ENCODE results near the gene FRMD4A. TPM values are rescaled to one million over a fixed set of nuclear protein-coding genes. Genes with fewer than 3 reads are reported as not detected.

FRMD4A gene
- total RNA-seq, 2 donors from 2014 or later, result 55.9 to 81.0 TPM

GRCh38 chr10:13890233-13891127 lies 440.2 kb downstream of the FRMD4A start:
- no peaks in the 10 kb centered on the region for H3K9me3 ChIP-seq
- ATAC-seq (ENCODE audit: insufficient number of reproducible peaks, low FRiP score, low read depth) (peak; percentile 24), DNase-seq (ENCODE audit: low spot score) (no peak)
- no peaks in the 10 kb centered on the region for H3K36me3 ChIP-seq
- peak overlapping the region; percentile 50 to 63 for H3K27ac ChIP-seq
- H3K27me3 ChIP-seq (replicated peaks; ENCODE audit: insufficient read depth), result no peaks in the 10 kb centered on the region
- H3K4me3 ChIP-seq, result peak overlapping the region; percentile 71
- H3K4me1 ChIP-seq (ENCODE audit: control insufficient read depth in 1 of 2, low read depth in 2 of 2), result peaks cover 11 to 41% of the 10 kb centered on the region in 2 donors
- no peak for TF ChIP-seq CTCF (IDR thresholded peaks at IDR 0.05)

- Histone ChIP-seq H3K27me3 (replicated peaks; ENCODE audit: insufficient read depth) (no peaks in the 10 kb centered on the region), H3K27ac (peak overlapping the region in 1 of 2 donors; percentile 12), H3K36me3 (no peaks in the 10 kb centered on the region), H3K4me1 (ENCODE audit: control insufficient read depth in 1 of 2, low read depth in 2 of 2) (peaks cover 21 to 61% of the 10 kb centered on the region in 2 donors), H3K9me3 (no peaks in the 10 kb centered on the region), H3K4me3 (peak overlapping the region; percentile 71)
- no peak for TF ChIP-seq CTCF (IDR thresholded peaks at IDR 0.05)
- DNase-seq (ENCODE audit: low spot score) (no peak), ATAC-seq (ENCODE audit: insufficient number of reproducible peaks, low FRiP score, low read depth) (no peak)
Measured at GRCh38 chr10:13887761-13888160, 443.0 kb downstream of the FRMD4A start.

- H3K4me1 ChIP-seq (ENCODE audit: control insufficient read depth in 1 of 2, low read depth in 2 of 2), result peaks cover 18 to 77% of the 10 kb centered on the region in 2 donors
- TF ChIP-seq CTCF (IDR thresholded peaks at IDR 0.05), result no peak
- no peaks in the 10 kb centered on the region for H3K36me3 ChIP-seq
- H3K27ac ChIP-seq, result no peak overlapping the region
- no peaks in the 10 kb centered on the region for H3K27me3 ChIP-seq (replicated peaks; ENCODE audit: insufficient read depth)
- DNase-seq (ENCODE audit: low spot score), result no peak
- H3K4me3 ChIP-seq, result no peak overlapping the region
- H3K9me3 ChIP-seq, result no peaks in the 10 kb centered on the region
- ATAC-seq (ENCODE audit: insufficient number of reproducible peaks, low FRiP score, low read depth), result no peak
Measured at GRCh38 chr10:13885238-13885990, 445.3 kb downstream of the FRMD4A start.

GRCh38 chr10:13883636-13884444 lies 446.9 kb downstream of the FRMD4A start:
- peak overlapping the region in 1 of 2 donors; percentile 67 for H3K27ac ChIP-seq
- peaks cover 18 to 67% of the 10 kb centered on the region in 2 donors for H3K4me1 ChIP-seq (ENCODE audit: control insufficient read depth in 1 of 2, low read depth in 2 of 2)

More at GRCh38 chr10:13883636-13884444, 446.9 kb downstream of the FRMD4A start:
- no peaks in the 10 kb centered on the region for H3K27me3 ChIP-seq (replicated peaks; ENCODE audit: insufficient read depth)
- ATAC-seq (ENCODE audit: insufficient number of reproducible peaks, low FRiP score, low read depth), result no peak
- DNase-seq (ENCODE audit: low spot score), result no peak
- H3K9me3 ChIP-seq, result no peaks in the 10 kb centered on the region
- no peak overlapping the region for H3K4me3 ChIP-seq
- TF ChIP-seq CTCF (IDR thresholded peaks at IDR 0.05), result no peak
- H3K36me3 ChIP-seq, result no peaks in the 10 kb centered on the region
